ENCODE measurements around the gene ARHGAP10. TPM values are rescaled to one million over a fixed set of nuclear protein-coding genes. Genes with fewer than 3 reads are reported as not detected.

ARHGAP10 gene
- total RNA-seq, 1 experiment from 2014 or later, result 11.7 TPM

- TF ChIP-seq SIN3A (IDR thresholded peaks at IDR 0.05; ENCODE audit: borderline replicate concordance, insufficient read depth, low read depth, low read length), result no peak
- TF ChIP-seq POLR2AphosphoS5 (IDR thresholded peaks at IDR 0.05; ENCODE audit: low read depth, low read length), result no peak
- TF ChIP-seq, protein P1, sequence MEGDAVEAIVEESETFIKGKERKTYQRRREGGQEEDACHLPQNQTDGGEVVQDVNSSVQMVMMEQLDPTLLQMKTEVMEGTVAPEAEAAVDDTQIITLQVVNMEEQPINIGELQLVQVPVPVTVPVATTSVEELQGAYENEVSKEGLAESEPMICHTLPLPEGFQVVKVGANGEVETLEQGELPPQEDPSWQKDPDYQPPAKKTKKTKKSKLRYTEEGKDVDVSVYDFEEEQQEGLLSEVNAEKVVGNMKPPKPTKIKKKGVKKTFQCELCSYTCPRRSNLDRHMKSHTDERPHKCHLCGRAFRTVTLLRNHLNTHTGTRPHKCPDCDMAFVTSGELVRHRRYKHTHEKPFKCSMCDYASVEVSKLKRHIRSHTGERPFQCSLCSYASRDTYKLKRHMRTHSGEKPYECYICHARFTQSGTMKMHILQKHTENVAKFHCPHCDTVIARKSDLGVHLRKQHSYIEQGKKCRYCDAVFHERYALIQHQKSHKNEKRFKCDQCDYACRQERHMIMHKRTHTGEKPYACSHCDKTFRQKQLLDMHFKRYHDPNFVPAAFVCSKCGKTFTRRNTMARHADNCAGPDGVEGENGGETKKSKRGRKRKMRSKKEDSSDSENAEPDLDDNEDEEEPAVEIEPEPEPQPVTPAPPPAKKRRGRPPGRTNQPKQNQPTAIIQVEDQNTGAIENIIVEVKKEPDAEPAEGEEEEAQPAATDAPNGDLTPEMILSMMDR (IDR thresholded peaks at IDR 0.05), result no peak
- TF ChIP-seq, protein P2, sequence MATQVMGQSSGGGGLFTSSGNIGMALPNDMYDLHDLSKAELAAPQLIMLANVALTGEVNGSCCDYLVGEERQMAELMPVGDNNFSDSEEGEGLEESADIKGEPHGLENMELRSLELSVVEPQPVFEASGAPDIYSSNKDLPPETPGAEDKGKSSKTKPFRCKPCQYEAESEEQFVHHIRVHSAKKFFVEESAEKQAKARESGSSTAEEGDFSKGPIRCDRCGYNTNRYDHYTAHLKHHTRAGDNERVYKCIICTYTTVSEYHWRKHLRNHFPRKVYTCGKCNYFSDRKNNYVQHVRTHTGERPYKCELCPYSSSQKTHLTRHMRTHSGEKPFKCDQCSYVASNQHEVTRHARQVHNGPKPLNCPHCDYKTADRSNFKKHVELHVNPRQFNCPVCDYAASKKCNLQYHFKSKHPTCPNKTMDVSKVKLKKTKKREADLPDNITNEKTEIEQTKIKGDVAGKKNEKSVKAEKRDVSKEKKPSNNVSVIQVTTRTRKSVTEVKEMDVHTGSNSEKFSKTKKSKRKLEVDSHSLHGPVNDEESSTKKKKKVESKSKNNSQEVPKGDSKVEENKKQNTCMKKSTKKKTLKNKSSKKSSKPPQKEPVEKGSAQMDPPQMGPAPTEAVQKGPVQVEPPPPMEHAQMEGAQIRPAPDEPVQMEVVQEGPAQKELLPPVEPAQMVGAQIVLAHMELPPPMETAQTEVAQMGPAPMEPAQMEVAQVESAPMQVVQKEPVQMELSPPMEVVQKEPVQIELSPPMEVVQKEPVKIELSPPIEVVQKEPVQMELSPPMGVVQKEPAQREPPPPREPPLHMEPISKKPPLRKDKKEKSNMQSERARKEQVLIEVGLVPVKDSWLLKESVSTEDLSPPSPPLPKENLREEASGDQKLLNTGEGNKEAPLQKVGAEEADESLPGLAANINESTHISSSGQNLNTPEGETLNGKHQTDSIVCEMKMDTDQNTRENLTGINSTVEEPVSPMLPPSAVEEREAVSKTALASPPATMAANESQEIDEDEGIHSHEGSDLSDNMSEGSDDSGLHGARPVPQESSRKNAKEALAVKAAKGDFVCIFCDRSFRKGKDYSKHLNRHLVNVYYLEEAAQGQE (IDR thresholded peaks at IDR 0.05; ENCODE audit: insufficient read depth in 1 of 2, low read depth in 2 of 2, low read length in 1 of 2), result no peak
- TF ChIP-seq TCF7L2 (IDR thresholded peaks at IDR 0.05; ENCODE audit: low read depth, low read length), result no peak
- ATAC-seq, result no peak
Measured at GRCh38 chr4:147971116-147971515, 239.2 kb downstream of the ARHGAP10 start.

DNA sequence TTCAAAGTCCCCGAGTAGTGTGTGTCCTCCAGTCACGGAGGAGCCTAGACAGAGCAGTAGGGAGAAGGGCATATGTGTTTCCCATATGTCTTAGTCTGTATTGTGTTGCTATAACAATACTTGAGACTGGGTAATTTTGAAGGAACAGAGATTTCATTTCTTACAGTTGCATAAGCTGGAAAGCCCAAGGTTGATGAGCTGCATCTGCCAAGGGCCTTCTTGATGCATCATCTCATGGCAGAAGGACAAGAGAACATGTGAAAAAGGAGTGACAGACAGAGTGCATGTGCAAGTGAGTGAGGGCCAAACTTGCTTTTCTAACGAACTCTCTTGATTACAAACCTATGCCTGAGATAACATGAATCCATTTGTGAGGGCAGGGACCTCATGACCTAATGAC is 243.4 kb downstream of the ARHGAP10 start:
- Histone ChIP-seq H3K4me3 (ENCODE audit: low read depth in 2 of 2, low read length in 2 of 2) (no peak overlapping the region), H3K4me1 (ENCODE audit: control insufficient read depth, insufficient read depth, low read length) (no peaks in the 10 kb centered on the region), H3K27me3 (ENCODE audit: control insufficient read depth, insufficient read depth, low read length) (no peaks in the 10 kb centered on the region), H3K27ac (ENCODE audit: low read length) (no peak overlapping the region), H3K36me3 (ENCODE audit: control insufficient read depth, insufficient read depth, low read length) (no peaks in the 10 kb centered on the region), H3K9me3 (ENCODE audit: control insufficient read depth, insufficient read depth, low read depth, low read length) (no peaks in the 10 kb centered on the region)
- ChIA-PET CTCF (no interaction called here), POLR2A (no interaction called here)
- BruUV-seq (replicated peaks), result no TSS peak
- intact Hi-C loops (cut with micrococcal nuclease; ENCODE audit: unreplicated experiment), result no loop called here
- no peak for DNase-seq (ENCODE audit: low read depth, low spot score)
- in situ Hi-C loops (cut with HindIII; ENCODE audit: low pct_unique_long_range_greater_than_20kb, low sequenced_read_pairs), result no loop called here
- ATAC-seq, result no peak
- TF ChIP-seq POLR2AphosphoS5 (IDR thresholded peaks at IDR 0.05; ENCODE audit: low read depth, low read length) (no peak), TCF7L2 (IDR thresholded peaks at IDR 0.05; ENCODE audit: low read depth, low read length) (no peak)
- TF ChIP-seq, protein P1 (IDR thresholded peaks at IDR 0.05), result no peak
- TF ChIP-seq, protein P2 (IDR thresholded peaks at IDR 0.05; ENCODE audit: insufficient read depth in 1 of 2, low read depth in 2 of 2, low read length in 1 of 2), result no peak

More at GRCh38 chr4:147971116-147971515, 239.2 kb downstream of the ARHGAP10 start:
- intact Hi-C loops (cut with micrococcal nuclease; ENCODE audit: unreplicated experiment) (no loop called here), in situ Hi-C loops (cut with HindIII; ENCODE audit: low pct_unique_long_range_greater_than_20kb, low sequenced_read_pairs) (no loop called here)
- DNase-seq (ENCODE audit: low read depth, low spot score), result no peak
- no peak overlapping the region for H3K27ac ChIP-seq (ENCODE audit: low read length)
- CTCF ChIA-PET, result no interaction called here
- H3K4me3 ChIP-seq (ENCODE audit: low read depth in 2 of 2, low read length in 2 of 2), result no peak overlapping the region
- no TSS peak for BruUV-seq (replicated peaks)
- no peaks in the 10 kb centered on the region for H3K9me3 ChIP-seq (ENCODE audit: control insufficient read depth, insufficient read depth, low read depth, low read length)
- H3K27me3 ChIP-seq (ENCODE audit: control insufficient read depth, insufficient read depth, low read length), result no peaks in the 10 kb centered on the region
- H3K36me3 ChIP-seq (ENCODE audit: control insufficient read depth, insufficient read depth, low read length), result no peaks in the 10 kb centered on the region; the same call in 1 of the 2 replicates
- POLR2A ChIA-PET, result no interaction called here
- no peaks in the 10 kb centered on the region for H3K4me1 ChIP-seq (ENCODE audit: control insufficient read depth, insufficient read depth, low read length)

Data from Panc1 (cell line).